Activated gamma-delta T cell (primary cell): ENCODE measurements around the gene VSTM5.

Source experiments
- DNase-seq: peaks from one replicate; lab custom pipeline; 2025; lab: John Stamatoyannopoulos, UW

VSTM5 gene

DNA sequence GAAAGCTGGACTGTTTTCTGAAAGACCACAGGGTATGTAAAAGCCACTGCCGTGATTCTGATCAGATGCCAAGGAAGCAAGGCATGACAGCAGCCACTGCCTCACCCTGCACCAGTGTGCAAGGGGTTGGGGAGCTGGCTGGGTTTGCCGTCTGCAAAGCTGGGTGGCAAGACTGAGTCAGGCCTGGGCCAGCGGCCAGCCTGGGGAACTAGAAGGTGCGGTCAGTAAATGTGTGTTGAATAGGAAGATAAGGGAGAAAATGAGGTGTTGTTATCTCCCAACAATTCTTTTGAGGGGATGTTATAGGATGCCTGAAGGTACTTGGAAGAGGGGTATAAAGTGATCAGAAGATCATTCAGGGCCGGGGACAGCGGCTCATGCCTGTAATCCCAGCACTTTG is 8.0 kb downstream of the VSTM5 start:
- no peak for DNase-seq

DNA sequence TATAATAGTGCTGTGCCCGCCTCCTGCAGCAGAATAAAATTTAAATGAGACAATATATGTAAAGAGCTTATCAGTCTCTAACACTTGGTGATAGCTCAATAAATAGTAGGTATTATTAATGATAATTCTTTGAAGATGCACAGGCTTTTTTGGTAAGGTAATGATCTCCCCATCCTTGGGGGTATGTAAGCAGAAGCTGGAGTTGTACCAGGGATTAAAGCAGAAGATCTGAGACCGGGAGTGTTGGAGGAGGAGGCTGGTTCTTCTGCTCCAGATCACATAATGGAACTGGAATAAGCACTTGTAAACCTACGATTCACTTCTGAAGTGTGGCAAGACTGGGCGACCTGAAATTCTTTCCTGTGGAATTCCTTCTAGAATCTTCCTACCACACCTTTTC is 8.4 kb downstream of the VSTM5 start:
- DNase-seq: no peak

DNA sequence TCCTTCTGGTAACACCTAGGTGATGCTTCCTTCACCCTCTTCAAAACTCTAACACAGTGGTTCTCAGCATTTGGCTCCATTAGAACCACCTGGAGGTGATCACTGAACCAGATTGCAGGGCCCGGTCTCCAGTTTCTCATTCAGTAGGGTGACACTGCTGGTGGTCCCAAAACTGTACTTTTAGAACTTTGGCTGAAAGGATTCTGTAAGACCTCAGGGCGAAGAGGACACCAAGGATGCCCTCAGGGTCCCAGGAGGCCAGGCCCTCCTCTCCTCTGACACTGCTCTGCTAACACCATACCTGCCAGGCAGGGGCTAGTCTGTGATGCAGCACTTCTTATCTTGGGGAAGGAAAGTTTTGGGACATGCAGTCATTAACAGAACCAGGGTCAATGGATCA is 9.0 kb downstream of the VSTM5 start:
- no peak for DNase-seq

DNA sequence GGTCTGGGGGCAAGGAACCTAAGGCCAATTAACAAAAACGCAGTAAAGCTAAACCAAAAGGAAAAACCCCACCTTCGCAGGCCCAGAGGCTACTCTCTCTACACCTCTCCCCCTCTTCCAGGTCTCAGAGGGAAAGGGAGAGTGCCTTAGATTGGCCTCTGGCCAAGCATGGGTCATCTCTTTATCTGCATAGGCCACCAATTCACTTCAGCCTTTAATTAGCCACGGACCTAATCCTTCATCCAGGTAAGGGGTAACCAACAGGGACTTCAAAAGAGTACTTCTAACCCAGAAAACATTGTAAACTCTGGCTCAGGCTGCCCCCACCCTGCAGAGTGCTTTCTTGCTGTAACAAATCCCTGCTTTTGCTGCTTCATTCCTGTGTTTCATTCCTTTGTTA is 9.4 kb downstream of the VSTM5 start:
- no peak for DNase-seq

DNA sequence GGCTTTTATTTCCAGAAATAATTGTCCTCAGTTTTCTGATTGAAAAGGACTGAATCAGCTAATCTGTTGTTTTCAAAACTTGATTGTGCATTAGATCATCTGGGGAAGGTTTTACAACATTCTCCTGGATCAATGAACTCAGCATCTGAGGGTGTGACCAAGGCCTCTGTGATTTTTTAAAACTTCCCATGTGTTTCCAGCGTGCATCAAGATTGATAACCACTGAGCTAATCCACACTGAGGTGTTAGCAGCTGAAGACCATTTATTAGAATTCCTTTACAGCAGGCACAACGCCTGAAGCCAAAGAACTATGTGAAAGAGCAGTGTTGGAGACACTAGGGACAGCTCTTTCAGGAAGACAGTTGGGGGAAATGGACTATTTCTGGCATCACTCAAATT is 10.2 kb downstream of the VSTM5 start:
- DNase-seq: no peak

DNA sequence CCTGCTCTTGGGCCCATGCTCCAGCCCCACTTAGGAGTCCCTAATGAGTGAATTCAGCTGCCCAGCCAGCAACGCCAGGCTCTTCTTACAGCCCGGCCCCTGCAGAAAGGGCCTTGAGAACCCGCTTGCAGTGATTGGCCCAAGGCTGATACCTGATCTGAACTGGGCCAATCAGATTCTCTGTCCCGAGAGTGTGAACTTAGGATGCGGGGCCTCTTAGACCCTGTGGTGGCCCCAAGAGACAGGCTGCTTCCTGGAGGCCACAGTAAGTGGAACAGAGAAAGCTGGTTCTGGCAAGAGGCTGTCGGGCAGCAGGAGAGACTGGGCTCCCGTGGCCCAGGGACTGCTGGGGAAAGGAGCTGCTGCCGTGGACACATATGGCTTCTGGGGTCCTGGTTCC is 11.5 kb downstream of the VSTM5 start:
- no peak for DNase-seq

DNA sequence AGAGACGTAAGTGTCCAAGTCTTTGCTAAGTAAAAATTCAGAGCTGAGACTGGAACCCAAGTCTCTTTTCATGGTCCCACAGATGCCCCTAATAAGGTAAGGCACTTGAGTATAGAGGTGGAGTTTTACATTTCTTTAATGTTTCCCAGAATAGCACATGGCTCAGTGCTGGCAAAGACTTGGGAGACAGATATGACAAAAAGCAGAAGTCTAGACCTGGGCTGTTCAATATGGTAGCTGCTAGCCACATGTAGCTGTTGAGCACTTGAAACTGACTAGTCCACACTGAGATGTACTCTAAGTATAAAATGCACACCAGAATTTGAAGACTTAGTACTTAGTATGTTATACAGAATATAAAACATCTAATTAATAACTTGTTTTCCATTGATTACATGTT is 17.6 kb downstream of the VSTM5 start:
- no peak for DNase-seq

DNA sequence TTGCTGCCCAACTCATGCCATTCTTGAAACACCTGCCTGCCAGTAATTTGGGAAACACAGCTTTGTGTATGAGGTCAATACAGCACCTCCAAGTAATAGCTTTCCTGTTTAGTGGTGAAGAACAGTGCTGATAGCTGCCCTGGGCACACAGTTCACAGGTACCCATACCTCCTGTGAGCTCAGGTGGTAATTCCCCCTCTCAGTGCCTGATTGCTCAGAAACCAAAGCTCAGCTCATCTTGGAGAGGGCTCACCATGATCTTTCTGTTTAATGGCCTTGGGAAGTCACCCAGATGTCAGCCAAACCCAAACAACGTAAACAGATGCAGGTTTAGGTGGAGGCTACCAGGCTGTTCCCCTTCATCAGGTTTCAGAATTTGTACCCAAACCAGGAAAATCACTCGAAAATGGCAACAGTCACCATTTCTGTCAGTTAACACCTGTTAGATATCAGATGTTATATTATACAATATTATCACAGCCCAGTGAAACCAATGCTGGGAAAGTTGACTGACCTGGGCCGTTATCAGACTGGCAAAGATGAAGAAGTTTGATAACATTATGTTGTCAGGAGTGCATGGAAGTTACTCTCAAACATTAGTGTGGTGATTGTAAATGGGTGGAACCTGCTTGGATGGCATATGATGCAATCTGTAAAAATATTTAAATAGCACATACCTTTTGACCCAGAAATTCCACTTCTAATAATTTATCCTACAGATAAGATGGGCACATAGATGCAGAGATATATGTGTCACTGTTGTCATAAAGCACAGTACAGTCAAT is 18.9 kb downstream of the VSTM5 start:
- no peak for DNase-seq

DNA sequence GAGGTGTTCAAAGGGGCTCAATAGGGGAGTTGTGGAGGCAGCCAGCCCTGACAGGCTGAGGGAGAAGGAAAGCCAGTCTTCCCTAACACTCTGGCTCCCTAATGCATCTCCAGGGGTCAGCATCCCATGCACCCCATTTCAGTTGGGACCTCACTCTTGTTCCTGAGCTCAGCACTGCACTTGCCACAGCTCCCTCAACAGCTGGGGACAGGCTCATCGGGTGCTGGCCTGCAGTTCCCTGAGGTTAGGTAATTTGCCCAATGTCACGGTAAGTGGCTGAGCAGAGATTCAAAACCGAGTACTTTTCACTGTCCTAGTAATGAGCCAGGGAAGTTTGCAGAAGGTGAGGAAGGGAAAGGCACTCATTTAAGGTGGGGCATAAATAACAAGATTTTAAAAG is 20.8 kb downstream of the VSTM5 start:
- DNase-seq: no peak

DNA sequence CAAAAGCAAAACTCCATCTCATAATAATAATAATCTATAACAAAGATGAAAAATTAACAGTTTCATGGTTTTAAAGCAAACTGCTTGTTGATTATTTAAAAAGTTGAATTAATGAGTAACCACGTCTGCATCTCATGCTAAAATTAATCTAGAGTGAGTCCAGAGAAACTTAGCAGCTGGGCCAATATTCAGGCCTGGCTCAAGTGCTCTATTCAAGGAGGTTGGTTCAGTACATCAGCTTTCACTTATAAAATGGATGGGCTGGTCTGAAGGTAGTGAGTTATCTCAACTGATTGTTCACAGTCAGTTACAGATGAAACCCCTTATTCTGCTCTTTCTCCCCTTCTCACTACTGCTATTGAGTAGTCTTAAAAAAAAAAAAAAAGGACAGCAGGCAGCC is 23.1 kb downstream of the VSTM5 start:
- DNase-seq: no peak

DNA sequence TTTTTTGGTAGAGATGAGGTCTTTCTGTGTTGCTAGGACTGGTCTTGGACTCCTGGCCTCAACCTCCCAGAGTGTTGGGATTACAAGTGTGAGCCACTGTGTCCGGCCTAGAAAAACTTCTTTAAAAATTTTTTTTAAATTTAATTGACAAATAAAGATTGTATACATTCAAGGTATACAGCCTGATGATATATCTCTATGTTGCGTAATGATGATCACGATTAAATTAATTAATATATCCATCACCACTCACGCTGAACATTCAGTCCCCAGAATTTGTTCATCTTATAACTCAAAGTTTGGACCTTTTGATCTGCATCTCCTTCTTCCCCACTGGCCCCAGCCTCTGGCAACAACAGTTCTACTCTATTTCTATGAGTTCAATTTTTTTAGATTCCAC is 27.2 kb downstream of the VSTM5 start:
- DNase-seq: no peak

DNA sequence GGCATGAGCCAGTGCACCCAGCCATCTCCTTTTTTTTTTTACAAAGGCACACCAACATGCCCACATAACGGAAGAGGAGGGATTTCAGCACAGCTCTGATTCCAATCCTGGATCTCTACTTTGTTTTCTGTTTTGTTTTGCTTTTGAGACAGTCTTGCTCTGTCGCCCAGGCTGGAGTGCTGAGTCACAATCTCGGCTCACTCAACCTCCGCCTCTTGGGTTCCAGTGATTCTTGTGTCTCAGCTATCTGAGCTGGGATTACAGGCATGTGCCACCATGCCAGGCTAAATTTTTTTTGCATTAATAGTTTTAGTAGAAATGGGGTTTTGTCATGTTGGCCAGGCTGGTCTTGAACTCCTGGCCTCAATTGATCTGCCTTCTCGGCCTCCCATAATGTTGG is 28.1 kb downstream of the VSTM5 start:
- no peak for DNase-seq

DNA sequence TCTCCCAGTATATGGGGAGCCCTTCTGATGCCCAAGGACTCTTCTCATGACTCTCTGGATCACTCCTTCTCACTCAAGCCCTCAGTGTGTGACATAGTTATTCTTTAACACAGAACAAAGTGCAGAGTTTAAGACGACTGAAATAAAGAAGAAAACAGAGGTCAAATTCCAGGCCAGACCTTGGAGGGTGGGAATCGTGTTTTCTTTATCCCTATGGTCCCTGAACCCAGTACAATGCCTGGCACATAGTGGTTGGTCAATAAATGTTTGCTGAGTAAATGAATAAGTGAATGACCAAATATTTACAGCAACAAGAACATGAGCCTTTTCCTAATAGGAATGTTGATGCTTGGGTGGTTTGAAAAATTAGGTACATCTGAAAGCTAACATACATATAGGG is 28.8 kb downstream of the VSTM5 start:
- DNase-seq: no peak

DNA sequence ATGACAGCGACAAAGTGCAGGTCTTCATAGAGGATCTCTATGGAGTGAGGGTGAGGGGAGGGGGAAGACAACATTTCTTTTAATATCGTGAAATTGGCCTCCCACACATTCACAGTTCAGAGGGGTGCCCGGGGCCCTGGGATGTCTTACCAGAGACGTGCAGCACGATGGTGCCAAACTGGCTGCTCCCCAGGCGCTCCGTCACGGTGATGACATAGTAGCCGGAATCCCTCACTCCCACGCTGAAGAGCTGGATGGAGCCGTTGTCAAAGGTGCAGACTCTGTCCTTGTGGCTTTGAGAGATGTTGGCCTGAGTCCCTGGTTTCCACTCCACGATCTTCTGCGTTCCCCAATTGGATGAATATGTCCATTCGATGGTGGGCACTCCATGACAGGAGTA is 29.6 kb downstream of the VSTM5 start:
- no peak for DNase-seq

DNA sequence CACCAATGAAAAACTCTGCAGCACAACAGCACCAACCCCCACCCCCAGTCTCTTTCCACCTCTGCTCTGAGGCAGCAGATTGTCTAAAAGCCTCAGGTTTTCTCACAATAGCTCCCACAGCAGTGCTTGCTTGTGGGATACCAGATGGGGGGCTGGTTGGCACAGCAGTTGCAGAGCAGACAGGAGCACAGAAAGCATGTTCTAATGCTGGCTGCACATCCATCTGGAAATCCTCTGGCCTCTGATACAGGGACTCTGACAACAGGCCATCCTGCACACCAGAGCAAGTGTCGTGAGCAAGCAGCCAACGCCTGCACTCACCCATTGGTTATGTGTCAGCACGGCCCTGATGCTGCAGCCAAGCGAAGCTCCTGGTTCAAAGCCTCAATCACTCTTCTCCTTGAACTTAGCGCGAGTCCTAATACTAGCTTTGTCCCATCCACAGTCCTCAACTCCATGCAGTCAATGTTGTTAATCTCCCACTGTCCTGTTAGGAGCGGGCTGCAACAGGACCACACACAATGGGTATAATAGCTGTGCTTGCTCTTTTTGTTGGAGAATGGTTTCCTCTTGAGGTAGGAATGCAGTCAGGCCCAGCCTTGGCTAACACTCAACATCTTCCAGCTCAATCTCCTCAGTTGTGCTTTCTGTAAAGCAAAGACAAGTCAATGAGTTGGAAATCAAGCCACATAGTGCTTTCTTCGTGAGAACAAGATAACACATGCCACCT is 30.3 kb downstream of the VSTM5 start:
- no peak for DNase-seq

DNA sequence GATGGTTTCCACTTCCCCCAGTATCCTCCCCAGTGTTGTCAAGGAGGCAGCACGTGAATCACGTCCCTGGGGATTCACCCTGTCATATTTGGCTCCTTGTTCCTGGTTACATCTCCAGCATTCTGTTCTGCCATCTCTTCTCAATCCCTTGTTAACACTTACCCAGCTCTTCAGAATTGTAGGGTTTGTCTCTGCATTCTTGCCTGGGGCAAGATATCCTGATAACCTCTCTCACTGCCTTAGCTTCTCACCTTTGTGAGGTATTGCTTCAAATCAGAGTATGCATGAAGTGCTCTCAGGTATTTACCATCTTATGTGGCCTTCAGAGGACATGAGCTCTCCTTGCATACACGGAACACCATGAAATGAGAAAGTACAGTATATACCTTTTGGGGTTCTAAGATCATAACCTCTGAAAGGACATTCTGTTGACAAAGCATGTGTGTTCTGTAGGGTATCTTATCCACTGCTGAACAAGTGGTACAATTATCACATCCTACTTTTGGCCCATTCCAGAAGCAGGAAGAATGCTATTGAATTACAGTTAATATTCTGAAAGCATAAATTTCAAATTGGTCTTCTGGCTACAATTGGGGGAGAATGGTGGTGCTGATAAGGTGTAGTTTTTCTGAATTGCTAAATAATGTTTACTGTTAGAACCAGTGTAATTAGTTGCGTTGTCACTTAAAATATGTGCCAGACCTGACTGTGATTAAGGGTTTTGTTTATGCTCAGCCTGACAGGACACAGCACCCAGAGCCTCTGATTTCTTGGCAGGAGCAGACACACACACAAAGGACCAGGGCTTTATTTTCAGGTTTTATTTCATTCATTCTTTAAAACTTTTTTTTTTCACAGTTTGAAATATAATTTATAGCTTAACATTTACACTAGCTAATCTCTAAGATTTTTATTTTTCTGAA is 32.7 kb downstream of the VSTM5 start:
- DNase-seq: no peak

DNA sequence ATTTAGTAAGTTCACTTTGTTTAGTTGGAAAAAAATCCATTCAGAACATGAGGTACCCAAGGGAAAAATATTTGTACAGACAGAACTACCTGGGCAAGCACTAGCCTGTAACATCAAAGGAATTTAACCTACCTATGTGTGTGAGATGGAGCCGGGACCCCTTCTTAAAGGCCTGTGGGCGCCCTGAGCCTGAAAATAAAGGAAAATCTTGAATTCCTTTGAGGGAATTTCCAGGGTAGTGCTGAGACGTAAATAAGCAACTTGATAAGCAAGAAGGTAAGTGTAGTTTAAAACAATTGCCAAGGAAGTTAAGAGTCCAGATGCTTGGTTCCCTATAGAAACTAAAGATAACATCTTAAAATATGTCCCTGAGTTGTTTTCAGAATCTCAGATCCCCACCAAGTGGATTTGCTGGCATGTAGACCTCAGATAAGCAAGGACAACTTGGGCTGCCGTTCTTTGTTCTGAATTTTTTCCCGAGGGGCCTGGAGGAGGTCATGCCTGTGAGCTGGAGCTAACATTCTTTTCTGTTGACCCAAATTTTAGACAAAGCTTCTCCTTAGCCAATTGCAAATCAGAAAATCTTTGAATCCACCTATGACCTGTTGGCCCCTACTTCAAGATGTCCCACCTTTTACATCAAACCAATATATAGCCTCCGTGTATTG is 35.3 kb downstream of the VSTM5 start:
- DNase-seq: no peak

DNA sequence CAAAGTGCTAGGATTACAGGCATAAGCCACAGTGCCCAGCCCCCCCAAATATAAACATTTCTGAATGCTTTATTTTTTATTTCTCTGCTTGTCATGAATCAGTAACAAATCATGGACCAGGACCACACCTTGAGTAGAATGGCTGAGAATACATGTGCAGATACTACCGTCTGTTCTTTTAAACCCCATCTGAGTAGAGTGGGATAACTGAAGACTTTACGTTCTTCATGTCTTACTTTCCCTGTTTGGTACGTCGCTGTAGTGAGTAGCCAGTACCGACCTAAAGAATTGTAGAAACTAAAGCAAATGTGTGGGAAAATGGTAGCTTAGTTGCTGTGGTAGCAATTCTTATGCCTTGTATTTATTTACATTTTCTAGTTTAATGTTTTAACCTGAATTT is 36.4 kb downstream of the VSTM5 start:
- no peak for DNase-seq

DNA sequence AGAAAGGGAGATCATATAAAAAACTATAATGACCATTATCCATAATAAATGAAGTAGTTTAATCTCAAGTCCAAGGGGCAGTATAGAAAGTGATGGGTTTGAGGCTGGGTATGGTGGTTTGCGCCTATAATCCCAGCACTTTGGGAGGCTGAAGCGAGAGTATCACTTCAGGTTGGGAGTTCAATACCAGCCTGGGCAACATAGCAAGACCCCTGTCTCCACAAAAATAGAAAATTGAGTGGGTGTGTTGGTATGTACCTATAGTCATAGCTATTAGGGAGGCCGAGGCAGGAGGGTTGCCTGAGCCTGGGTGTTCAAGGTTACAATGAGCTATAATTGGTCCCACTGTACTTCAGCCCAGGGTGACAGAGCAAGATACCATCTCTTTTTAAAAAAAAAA is 42.4 kb downstream of the VSTM5 start:
- no peak for DNase-seq

DNA sequence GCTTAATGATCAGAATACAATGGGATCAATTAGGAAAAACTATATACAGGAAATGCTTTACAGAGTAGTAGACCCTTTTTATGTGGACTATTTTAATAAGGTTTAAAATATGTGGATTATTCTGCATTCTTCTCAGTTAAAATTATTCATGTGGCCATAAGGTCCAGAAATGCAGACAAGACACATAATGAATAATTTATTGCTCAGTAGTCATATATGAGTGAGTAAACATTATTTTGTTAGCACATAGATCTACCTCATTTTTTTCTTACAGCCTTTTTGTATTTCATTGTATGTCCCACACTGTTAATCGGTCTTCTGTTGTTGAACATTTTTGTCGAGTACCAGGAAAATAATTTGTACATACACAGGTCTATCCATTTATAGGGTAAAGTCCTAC is 45.5 kb downstream of the VSTM5 start:
- DNase-seq: no peak

DNA sequence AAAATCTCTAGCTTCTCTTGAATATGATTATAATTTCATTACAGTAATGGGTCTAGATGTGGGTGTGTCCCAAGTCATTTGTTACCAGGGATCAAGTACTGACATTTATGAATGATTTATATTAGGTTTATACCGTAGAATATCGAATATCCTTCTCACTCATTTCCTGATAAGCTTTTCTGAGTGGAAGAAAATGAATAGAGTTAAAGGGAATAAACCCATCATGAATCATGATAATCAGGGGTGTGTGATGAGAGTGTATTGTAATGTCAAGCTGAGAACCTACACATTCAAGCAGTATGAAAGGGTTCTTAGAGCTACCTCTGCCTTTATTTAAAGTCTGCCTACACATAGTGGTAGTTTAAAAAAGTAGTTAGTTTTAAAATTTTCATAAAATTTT is 49.1 kb downstream of the VSTM5 start:
- no peak for DNase-seq
